CD4-positive, alpha-beta T cell treated with Interleukin-10 for 1 hour (primary cell): ENCODE data around the gene ECEL1.

Experiments
- DNase-seq: peaks from one replicate; pipeline ENCODE4 v3.0.0-alpha.2; 2020

Gene ECEL1

DNA sequence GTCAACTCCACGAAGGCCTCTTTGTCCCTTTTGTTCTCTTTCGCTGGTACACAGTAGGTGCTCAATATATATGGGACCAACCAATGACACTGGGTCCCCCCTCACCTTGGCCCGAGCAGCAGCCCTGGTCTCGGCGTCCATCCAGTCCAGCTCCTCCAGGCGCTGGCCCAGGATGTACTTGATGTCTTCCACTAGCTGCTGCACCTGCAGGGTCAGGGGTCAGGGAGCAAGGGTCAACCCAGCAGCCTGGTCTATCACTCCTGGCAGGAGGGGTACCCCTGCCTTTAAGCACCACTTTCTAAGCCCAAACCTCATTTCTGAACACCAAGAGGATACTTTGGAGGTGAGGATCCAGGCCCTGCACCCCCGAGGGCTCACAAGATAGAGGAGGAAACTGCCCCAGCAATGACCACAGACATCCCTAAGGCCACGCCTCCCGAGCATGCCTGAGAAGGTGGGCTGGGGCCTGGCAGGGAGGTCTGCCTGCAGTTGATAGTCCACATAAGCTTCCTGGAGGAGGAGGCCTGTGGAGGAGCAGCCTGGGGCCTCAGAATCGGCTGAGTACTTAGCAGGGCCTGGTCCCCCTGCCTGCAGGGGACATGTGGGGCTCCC is 4.2 kb downstream of the ECEL1 start:
- DNase-seq: no peak

DNA sequence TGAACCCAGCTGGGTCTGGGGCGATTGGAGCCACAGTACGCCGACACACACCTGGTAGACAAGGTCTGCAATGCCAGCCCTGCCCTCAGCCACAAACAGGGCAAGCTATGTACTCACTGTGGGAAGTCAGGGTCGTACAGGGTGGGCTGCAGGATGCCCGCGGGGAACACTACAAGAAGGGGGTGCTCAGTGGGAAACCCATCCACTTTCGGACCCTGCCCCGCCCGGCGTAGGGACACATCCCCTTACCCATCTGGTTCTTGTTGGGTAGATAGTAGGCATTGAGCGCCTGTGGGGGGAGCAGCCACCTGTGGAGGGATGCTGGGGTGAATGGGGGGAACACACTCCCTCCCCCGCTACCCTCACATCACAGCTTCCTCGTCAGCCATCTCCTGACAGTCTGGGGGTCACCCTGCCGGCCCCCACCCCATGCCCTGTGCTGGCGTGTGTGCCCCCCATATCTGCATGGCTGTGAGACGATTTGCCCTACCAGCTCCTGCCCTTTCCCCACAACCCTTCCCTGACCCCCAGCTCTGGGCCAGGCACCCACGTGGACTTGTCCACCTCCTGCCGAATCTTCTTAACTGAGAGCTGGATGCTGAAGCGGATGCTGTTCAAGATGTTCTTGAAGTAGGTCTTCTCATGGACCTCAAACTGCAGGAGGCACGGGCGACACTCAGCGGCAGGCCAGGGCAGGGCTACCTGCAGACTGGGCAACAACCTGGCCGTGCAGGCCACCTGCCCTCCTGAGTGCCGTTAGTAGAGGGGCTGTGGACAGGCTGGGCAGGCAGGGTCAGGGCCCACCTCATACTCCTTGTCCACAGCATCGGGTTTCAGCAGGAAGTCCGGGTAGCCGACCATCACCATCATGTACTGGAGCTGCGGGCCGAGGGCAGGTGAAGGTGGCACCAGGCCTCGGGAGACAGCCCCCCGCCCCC is 5.1 kb downstream of the ECEL1 start:
- DNase-seq: no peak

DNA sequence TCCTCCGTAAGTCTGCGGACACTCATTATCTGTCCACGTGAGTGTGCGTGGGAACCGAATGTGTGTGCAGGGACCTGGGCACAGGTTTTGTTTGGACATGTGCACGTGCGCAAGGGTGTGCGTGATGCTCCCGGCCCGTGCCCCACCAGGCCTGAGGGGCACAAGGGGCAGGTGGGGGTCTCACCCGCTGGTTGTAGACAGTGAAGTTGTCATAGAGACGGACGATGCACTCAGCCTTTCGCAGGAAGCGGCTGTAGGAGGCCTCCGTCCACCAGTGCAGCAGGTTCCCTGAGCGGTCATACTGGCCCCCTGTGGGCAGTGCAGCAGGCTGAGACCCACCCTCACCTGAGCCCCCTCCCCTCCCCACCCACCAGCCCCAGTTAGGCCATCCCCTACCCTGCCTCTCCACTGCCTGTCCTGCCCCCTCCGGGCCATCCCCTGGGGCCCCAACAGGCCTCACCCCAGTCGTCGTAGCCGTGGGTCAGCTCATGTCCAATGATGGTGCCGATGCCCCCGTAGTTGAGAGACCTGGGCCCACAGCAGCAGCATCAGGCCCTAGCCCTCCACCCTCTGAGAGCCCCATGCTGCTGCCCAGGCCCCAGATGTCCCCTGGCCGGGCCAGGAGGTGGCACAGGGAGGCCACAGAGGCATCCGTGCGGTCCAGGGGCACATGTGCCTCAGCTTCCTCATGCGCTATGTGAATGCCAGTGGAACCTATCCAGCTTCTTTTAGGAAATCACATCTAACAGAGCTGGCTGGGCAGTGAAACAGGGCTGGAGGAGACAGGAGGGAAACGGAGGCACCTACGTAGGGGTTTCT is 6.1 kb downstream of the ECEL1 start:
- no peak for DNase-seq

DNA sequence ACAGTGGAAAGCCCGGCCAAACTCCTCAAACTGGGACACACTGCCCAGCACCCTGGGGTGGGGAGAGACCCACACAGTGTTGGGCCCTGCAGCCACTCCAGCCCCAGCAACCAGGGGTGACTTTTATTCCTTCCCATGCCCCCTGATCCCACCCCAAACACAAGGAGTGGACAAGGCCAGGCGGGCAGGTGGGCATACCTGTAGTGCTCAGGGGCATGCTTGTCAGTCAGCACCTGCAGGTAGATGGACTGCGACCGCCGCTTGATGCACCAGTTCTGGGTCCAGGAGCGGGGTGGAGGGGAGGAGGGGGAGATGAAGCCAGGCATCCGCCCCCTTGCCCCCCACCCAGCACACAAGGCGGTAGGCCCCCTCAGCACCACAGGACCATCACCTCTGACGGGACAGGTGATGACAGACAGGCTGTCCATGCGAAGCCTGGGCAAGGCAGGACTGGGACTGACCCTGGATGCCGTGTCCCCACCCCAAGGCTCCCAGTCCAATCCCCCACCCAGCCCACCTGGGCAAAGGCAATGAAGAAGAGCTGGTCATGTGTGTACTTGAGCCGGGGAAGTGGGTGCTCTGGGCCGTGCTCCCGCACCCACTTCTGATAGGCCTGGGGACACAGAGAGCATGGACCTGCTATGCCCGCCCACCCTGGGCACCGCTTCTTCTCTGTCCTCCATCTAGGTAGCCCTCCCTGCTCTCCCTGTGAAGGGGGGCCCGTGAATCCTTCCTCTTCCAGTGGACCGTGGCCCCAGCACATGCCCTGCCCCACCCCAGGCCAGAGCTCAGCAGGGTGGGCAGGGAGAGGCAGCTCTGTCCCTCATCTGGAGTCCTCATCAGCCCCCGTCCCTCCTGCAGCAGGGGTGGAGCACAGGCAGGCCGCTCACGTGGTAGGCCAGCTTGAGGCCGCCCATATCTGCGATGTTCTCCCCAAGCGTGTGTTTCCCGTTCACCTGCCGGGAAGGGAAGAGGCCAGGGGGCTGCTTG is 7.1 kb downstream of the ECEL1 start:
- DNase-seq: no peak

GRCh38 chr2:232479341-232480200 is 8.1 kb downstream of the ECEL1 start:
- no peak for DNase-seq

DNA sequence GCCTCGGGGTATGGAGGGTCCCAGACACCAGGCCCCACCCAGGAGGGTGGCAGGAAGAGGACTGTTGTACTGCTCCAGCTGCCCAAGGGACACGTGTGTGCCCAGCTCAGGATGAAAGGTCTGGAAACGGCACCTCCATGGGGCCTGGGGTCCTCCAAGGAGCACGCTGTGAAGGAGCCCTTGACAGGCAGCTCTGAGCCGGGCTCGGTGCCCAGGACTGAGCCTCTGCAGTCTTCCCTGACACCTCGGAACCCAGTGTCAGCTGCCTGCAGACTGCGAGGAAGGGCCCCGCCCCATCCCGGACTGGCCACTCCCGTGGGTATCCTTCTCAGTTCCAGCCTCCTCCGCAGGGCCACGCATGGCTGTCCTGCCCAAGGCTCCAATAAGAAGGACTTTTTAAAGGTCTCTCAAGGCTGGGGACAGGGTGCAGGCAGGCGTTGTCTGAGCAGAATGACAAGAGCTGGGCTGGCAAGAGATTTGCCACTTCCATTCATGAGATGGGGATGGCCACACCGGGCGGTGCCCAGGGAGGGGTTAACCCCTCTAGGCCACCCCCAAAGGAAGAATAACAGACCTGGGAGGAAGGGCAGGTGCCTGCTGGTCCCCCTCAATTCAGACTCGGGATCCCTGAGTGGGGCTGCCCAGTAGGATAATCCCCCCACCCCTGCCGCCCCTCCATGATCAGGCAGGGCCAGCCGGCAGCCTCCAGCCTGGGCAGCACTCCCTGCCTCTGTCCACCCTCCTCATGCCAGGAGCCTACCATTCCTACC is 8.9 kb downstream of the ECEL1 start:
- DNase-seq: no peak

DNA sequence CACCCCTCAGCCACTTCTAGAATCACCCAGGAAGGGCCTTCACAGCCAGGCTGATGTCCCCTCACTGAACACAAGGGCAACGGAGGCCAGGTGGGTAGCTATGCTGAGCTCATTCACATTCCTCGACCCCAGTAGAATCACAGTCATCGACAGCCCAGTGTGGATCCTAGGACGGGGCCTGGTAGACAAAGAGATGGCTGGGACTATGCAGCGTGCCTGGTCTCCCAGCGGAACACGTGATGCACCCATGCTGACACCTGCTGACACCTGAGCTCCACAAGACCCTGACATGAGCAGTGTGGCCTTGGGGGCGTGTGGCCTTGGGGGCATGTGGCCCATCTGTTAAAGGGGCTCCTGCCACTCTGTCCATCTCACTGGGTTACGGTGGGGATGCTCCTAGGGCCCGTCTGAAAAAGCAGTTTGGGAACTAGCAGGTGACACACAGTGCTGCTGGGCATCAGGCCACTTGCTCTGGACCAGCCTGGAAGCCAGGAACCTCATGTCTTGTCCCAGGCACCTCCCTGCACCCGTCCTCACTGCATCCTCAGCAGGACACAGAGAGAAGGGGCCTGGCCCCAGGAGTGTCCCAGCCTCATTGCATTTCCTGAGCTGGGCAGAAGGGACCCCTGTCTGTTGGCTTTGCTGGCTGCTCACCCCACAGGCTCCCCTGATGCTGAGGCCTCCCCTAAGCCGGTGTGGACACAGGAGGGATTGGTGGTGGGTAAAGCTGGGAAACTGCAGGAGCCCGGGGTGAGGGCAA is 9.7 kb downstream of the ECEL1 start:
- no peak for DNase-seq

DNA sequence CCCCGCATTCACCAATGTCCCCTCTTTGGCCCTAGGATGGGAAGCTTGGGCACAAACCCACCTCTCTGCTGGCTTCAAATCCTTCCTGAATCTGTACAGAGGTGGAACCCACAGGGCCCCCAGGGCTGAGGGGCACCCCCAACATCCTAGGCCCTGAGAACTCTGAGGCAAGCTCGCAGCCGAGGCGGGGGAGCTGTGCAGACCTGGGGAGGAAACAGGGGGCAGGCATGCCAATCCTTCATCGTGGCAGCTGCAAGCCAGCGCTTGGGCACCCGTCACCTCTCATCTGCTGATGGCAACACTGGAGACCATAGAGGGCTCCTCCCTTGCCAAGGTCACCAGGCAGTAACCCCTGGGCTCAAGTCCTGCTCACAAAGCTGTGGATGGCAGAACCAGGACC is 10.8 kb downstream of the ECEL1 start:
- no peak for DNase-seq

DNA sequence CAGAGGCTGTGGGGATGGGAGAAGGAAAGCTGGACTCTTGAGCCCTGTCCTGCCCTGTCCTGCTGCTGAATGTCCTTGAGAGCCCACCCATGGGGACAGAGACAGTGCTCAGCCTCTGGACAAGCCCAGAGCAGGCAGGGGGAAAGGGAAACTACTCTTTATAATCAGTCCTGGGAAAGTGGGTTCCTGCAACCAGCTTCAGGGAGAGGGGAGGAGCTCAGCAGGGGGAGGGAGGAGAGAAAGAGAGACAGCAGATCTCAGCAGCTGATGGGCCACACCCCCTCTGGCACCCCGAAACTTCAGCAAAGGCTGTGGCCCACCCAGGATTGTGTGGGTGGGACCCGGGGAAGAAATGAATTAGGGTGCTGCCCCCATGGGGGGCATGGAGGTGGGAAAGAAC is 11.6 kb downstream of the ECEL1 start:
- DNase-seq: no peak

DNA sequence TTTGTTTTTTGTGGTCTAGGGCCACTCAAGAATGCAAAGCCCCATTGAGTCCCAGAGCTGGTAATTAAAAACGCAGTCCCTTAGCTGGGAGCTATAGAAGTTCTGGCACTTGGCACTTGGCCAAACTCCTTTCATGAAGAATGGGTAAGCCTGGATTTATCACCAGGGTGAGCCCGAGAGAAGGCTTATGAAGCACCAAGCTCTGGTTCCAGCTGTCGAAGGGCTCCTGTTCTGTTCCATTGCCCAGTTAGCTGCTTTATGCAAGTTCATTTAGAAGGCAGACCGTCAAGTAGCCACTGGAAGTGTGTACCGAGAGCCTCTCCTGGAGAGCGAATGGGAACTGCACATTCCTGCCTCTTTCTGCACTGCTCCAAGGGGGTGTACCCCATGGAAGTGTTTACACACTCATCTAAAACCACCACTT is 14.2 kb downstream of the ECEL1 start:
- no peak for DNase-seq

DNA sequence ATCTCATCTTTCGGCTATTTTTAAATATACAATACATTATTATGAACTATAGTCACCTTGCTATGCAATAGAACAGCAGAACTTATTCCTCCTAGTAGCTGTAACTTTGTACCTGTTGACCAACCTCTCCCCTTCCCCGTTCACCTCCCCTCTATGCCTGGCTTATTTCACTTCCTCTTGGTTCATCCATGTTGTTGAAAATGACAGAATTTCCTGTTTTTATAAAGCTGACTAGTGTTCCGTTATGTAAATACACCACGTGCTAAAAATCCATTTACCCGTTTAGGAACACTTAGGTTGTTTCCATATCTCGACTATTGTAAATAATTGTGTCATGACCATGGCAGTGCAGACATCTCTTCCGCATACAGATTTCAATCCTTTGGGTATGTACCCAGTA is 21.4 kb downstream of the ECEL1 start:
- no peak for DNase-seq

- no peak for DNase-seq
Measured at GRCh38 chr2:232465061-232465460, 22.6 kb downstream of the ECEL1 start.

DNA sequence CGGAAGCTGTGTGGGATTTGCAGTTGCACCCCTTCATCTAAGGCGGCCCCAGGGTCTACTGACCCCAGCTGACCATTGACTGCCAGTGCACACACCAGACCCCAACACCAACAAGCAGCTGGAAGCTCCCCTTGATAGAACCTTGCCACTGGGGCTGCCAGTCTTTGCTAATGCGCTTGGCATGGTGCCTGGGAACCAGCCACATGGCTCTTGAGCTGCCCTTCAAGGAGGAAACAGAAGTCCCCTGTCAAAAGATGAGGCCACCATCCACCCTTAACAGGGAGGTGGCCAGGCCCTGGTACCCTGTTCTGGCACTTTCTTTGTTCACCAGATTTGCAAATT is 23.1 kb downstream of the ECEL1 start:
- DNase-seq: no peak

- no peak for DNase-seq
Measured at GRCh38 chr2:232463701-232464543, 23.7 kb downstream of the ECEL1 start.

DNA sequence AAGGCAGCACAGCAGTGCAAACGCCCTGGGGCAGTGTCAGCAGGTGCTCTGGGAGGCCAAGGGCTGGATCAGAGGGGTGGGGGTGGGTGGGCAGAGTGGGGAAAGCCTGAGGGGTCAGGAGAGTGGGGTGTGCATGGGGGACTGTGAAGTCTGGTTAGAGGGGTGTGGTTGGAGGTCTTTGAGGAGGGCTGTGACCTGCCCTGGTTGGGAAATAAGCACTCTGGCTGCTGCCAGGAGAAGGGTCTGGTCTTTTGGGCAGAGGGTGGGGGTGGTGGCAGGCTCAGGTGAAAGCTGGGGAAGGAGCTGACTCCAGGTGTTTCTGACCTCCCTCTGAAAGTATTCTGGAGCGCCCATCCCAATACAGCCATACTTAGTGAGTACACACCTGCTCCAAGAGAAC is 27.5 kb downstream of the ECEL1 start:
- no peak for DNase-seq

GRCh38 chr2:232459419-232460035 is 28.1 kb downstream of the ECEL1 start:
- no peak for DNase-seq

DNA sequence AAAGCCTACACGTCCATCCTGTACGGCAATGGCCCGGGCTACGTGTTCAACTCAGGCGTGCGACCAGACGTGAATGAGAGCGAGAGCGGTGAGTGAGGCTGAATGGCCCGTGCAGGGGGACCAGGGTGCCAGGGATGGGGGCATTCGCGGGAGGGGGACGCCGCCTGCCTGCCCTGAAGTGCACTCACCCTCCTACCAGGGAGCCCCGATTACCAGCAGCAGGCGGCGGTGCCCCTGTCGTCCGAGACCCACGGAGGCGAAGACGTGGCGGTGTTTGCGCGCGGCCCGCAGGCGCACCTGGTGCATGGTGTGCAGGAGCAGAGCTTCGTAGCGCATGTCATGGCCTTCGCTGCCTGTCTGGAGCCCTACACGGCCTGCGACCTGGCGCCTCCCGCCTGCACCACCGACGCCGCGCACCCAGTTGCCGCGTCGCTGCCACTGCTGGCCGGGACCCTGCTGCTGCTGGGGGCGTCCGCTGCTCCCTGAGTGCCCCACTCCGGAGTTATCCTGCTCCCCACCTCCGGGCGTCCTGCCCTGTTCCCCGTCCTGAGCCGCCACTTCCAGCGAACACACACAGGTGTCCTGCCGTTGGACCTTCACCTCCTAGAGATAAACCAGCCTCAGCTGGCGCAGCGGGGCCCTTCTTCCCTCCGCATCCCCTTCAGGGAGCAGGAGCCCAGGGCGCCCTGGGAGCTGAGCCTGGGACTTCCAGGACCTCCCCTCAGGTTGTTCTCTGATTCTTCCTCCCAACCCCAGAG is 28.8 kb downstream of the ECEL1 start:
- DNase-seq: no peak
